H9 (cell line): Measurements from ENCODE around the gene ZNF746. TPM values are rescaled to one million over a fixed set of nuclear protein-coding genes. Genes with fewer than 3 reads are reported as not detected.
A peak's percentile ranks its signal among the peaks of the same experiment; 100 is the strongest.

Source experiments
- DNase-seq: peaks from one replicate; pipeline ENCODE4 v3.0.0-alpha.2; 2017
- H2AFZ ChIP-seq: one replicate; pipeline ENCODE4 v1.6.1; 2013; ENCODE audit warnings: mild to moderate bottlenecking, low read length, control low read depth, moderate library complexity
- H2AK5ac ChIP-seq: 2 replicates; pipeline ENCODE4 v1.6.1; 2013; ENCODE audit warnings: low read length, control low read depth, mixed read lengths; ENCODE audit not compliant: insufficient read length
- H2BK120ac ChIP-seq: one replicate; pipeline ENCODE4 v1.6.1; 2013; ENCODE audit warnings: low read depth, mild to moderate bottlenecking, low read length, control low read depth, inconsistent platforms; ENCODE audit not compliant: poor library complexity, severe bottlenecking
- H2BK12ac ChIP-seq: 2 replicates; pipeline ENCODE4 v1.6.1; 2013; ENCODE audit warnings: low read length, control low read depth, mixed read lengths, low read depth; ENCODE audit not compliant: insufficient read length
- H2BK15ac ChIP-seq: 2 replicates; pipeline ENCODE4 v1.6.1; 2013; ENCODE audit warnings: low read depth, low read length, control low read depth
- H2BK20ac ChIP-seq: one replicate; pipeline ENCODE4 v1.6.1; 2013; ENCODE audit warnings: low read depth, mild to moderate bottlenecking, low read length, control low read depth, inconsistent platforms; ENCODE audit not compliant: poor library complexity, severe bottlenecking
- H2BK5ac ChIP-seq: 2 replicates; pipeline ENCODE4 v1.6.1; 2013; ENCODE audit warnings: low read length, control low read depth, mixed read lengths; ENCODE audit not compliant: insufficient read length
- H3K14ac ChIP-seq: 2 replicates; pipeline ENCODE4 v1.6.1; 2013; ENCODE audit warnings: low read length, control low read depth; ENCODE audit not compliant: insufficient read depth
- H3K18ac ChIP-seq: 2 replicates; pipeline ENCODE4 v1.6.1; 2013; ENCODE audit warnings: low read depth, mild to moderate bottlenecking, mixed read lengths, low read length, control low read depth; ENCODE audit not compliant: insufficient read length
- H3K23ac ChIP-seq: 2 replicates; pipeline ENCODE4 v1.6.1; 2013; ENCODE audit warnings: low read length, control low read depth, mixed read lengths, low read depth; ENCODE audit not compliant: insufficient read length
- H3K23me2 ChIP-seq: 2 replicates; pipeline ENCODE4 v1.6.1; 2013; ENCODE audit warnings: low read depth, mild to moderate bottlenecking, mixed read lengths, low read length, control low read depth; ENCODE audit not compliant: insufficient read length, poor library complexity, severe bottlenecking
- H3K27ac ChIP-seq: 2 replicates; pipeline ENCODE4 v1.5.1; 2013; ENCODE audit warnings: low read length, control low read depth, mixed read lengths, low read depth; ENCODE audit not compliant: insufficient read length
- H3K27me3 ChIP-seq: 2 replicates; pipeline ENCODE4 v1.6.1; 2013; ENCODE audit warnings: low read length, control low read depth, inconsistent platforms; ENCODE audit not compliant: insufficient read depth
- H3K4ac ChIP-seq: 2 replicates; pipeline ENCODE4 v1.6.1; 2013; ENCODE audit warnings: low read depth, mild to moderate bottlenecking, control low read depth, inconsistent platforms, low read length, moderate library complexity
- H3K4me1 ChIP-seq: 2 replicates; pipeline ENCODE4 v1.6.1; 2013; ENCODE audit warnings: low read length, control low read depth, inconsistent platforms; ENCODE audit not compliant: insufficient read depth
- H3K4me2 ChIP-seq: 2 replicates; pipeline ENCODE4 v1.6.1; 2013; ENCODE audit warnings: low read length, control low read depth, mixed read lengths; ENCODE audit not compliant: insufficient read length, insufficient read depth
- H3K56ac ChIP-seq: 2 replicates; pipeline ENCODE4 v1.6.1; 2013; ENCODE audit warnings: low read depth, mild to moderate bottlenecking, mixed read lengths, low read length, control low read depth; ENCODE audit not compliant: insufficient read length
- H3K79me1 ChIP-seq: 2 replicates; pipeline ENCODE4 v1.6.1; 2013; ENCODE audit warnings: low read depth, mild to moderate bottlenecking, moderate library complexity, low read length, control low read depth, inconsistent platforms; ENCODE audit not compliant: insufficient read depth, poor library complexity, severe bottlenecking
- H3K79me2 ChIP-seq: 2 replicates; pipeline ENCODE4 v1.6.1; 2013; ENCODE audit warnings: low read length, control low read depth, inconsistent platforms; ENCODE audit not compliant: insufficient read depth
- H3K9ac ChIP-seq: 2 replicates; pipeline ENCODE4 v1.6.1; 2013; ENCODE audit warnings: low read length, control low read depth, mixed read lengths; ENCODE audit not compliant: insufficient read length; ENCODE audit errors: extremely low read depth
- H3K9me3 ChIP-seq: one replicate; pipeline ENCODE4 v1.6.1; 2013; ENCODE audit warnings: low read depth, low read length, inconsistent platforms; ENCODE audit not compliant: control insufficient read depth
- H3T11ph ChIP-seq: one replicate; pipeline ENCODE4 v1.6.1; 2013; ENCODE audit warnings: mild to moderate bottlenecking, low read length, control low read depth, inconsistent platforms
- H4K20me1 ChIP-seq: one replicate; pipeline ENCODE4 v1.6.1; 2013; ENCODE audit not compliant: control insufficient read depth, insufficient read length, insufficient read depth
- H4K5ac ChIP-seq: 2 replicates; pipeline ENCODE4 v1.6.1; 2013; ENCODE audit warnings: low read depth, mild to moderate bottlenecking, mixed read lengths, low read length, control low read depth; ENCODE audit not compliant: insufficient read length
- H4K8ac ChIP-seq: replicated peaks from 2 replicates; pipeline ENCODE4 v1.6.1; 2013; ENCODE audit warnings: low read length, control low read depth, mixed read lengths, low read depth; ENCODE audit not compliant: insufficient read length
- H4K91ac ChIP-seq: 2 replicates; pipeline ENCODE4 v1.6.1; 2013; ENCODE audit warnings: low read depth, mild to moderate bottlenecking, moderate library complexity, mixed read lengths, low read length, control low read depth; ENCODE audit not compliant: insufficient read length
- H3K27ac Mint-ChIP-seq, 3 experiments: 2 replicates in 2 of 3; 3 replicates in 1 of 3; pipeline ENCODE4 v1.8.0; 2020 to 2021; ENCODE audit warnings: mixed read lengths in 3 of 3, mild to moderate bottlenecking in 1 of 3, moderate library complexity in 1 of 3
- H3K27me3 Mint-ChIP-seq: 2 replicates; pipeline ENCODE4 v1.8.0; 2021; ENCODE audit warnings: low read depth, mild to moderate bottlenecking, moderate library complexity, mixed read lengths
- H3K36me3 Mint-ChIP-seq, 3 experiments: 2 replicates in 2 of 3; 3 replicates in 1 of 3; pipeline ENCODE4 v1.8.0; 2020 to 2021; ENCODE audit warnings: low read depth in 3 of 3, mixed read lengths in 3 of 3; ENCODE audit not compliant: insufficient read depth in 1 of 3
- H3K4me1 Mint-ChIP-seq, 2 experiments: 2 replicates each; pipeline ENCODE4 v1.8.0; 2020; ENCODE audit warnings: mixed read lengths in 2 of 2
- H3K4me3 Mint-ChIP-seq, 2 experiments: 2 replicates in 1 of 2; 3 replicates in 1 of 2; pipeline ENCODE4 v1.8.0; 2020 to 2021; ENCODE audit warnings: mild to moderate bottlenecking in 2 of 2, mixed read lengths in 2 of 2, moderate library complexity in 1 of 2
- H3K9me3 Mint-ChIP-seq, 2 experiments: 2 replicates in 1 of 2; 3 replicates in 1 of 2; pipeline ENCODE4 v1.8.0; 2020; ENCODE audit warnings: mild to moderate bottlenecking in 2 of 2, mixed read lengths in 2 of 2, moderate library complexity in 1 of 2
- CTCF ChIP-seq: fragments of 200-600 bp; sonication (generic); conservative IDR thresholded peaks from 3 replicates; pipeline ENCODE4 v1.8.0; 2021; ENCODE audit warnings: antibody characterized with exemption, mild to moderate bottlenecking
- WGBS: extraction: QIAGEN DNeasy Blood & Tissue Kit; methylation state at CpG from one replicate; pipeline ENCODE4 v1.1.7; 2013; ENCODE audit warnings: missing lambda C conversion rate, low lambda C conversion rate, mixed read lengths; ENCODE audit not compliant: insufficient read length; ENCODE audit errors: extremely low coverage; 5-methylcytosine and 5-hydroxymethylcytosine counted together
- total RNA-seq: library from RNA; stranded (reverse); gene quantifications from 2 replicates; pipeline ENCODE4 v1.2.1, GENCODE V29; 2021

ZNF746 gene
- total RNA-seq, 1 experiment from 2014 or later = 26.7 TPM

GRCh38 chr7:149489391-149490024, 8.1 kb downstream of the ZNF746 start:
- H2AFZ ChIP-seq = no peak overlapping the region
- no peak overlapping the region for H2BK5ac ChIP-seq
- peak; percentile 58; the same call in 2 of the 3 replicates for TF ChIP-seq CTCF
- Mint-ChIP-seq H3K4me3 (no peak overlapping the region), H3K27ac (no peak overlapping the region; a peak in 2 of 7 replicates), H3K9me3 (no peaks in the 10 kb centered on the region), H3K4me1 (no peaks in the 10 kb centered on the region), H3K27me3 (no peaks in the 10 kb centered on the region), H3K36me3 (peaks cover 54 to 91% (median 84%) of the 10 kb centered on the region in 3 experiments; a peak in 6 of 7 replicates)
- H2BK15ac ChIP-seq = no peak overlapping the region
- H2AK5ac ChIP-seq = no peak overlapping the region
- H4K20me1 ChIP-seq = peaks cover 3% of the 10 kb centered on the region
- no peak for DNase-seq
- no peak overlapping the region for H3K14ac ChIP-seq
- H3K9ac ChIP-seq = no peak overlapping the region
- H2BK20ac ChIP-seq = no peak overlapping the region
- H4K91ac ChIP-seq = no peak overlapping the region
- H3K9me3 ChIP-seq = no peaks in the 10 kb centered on the region
- no peaks in the 10 kb centered on the region for H3K79me1 ChIP-seq
- no peaks in the 10 kb centered on the region for H3K79me2 ChIP-seq
- no peak overlapping the region for H3K4me2 ChIP-seq
- H2BK120ac ChIP-seq = no peak overlapping the region
- H3K4ac ChIP-seq = no peak overlapping the region
- no peak overlapping the region for H3K23ac ChIP-seq
- no peaks in the 10 kb centered on the region for H3K27me3 ChIP-seq
- WGBS = no CpG with 5 or more reads among the region's 15 CpGs
- no peak overlapping the region for H3K18ac ChIP-seq
- H2BK12ac ChIP-seq = no peak overlapping the region
- H3K4me1 ChIP-seq = no peaks in the 10 kb centered on the region
- H3K23me2 ChIP-seq = no peaks in the 10 kb centered on the region
- no peak overlapping the region for H4K8ac ChIP-seq
- no peak overlapping the region for H3T11ph ChIP-seq
- no peak overlapping the region for H3K27ac ChIP-seq
- no peak overlapping the region for H3K56ac ChIP-seq
- no peak overlapping the region for H4K5ac ChIP-seq
